GM19438 (cell line): Measurements from ENCODE around the gene CEMIP.

Experiments used
- ATAC-seq: cut with Tn5 transposase; IDR thresholded peaks from one replicate; pipeline ENCODE4 v1.9.1; 2021; ENCODE audit warnings: low read depth; ENCODE audit not compliant: unreplicated experiment

CEMIP gene

GRCh38 chr15:80997692-80998091, 218.5 kb downstream of the CEMIP start:
- no peak for ATAC-seq

DNA sequence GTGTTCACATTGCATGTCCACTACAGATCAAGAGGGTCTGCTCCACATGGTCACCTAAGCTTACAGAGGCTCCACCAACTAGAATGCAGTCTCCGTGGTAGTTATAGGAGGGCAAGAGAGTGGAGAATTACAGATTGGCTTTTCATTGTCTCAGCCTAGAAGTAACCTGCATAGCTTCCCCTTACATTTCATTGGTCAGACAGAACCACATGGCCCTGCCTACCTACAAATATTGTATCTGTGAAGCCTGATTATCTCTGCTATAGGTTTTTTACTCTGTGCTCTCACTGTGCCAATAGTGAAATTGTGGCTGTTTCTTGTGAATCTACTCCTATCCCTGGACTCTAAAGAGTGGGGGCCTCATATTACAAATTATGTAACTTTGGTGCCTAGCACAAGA, 219.1 kb downstream of the CEMIP start:
- no peak for ATAC-seq

DNA sequence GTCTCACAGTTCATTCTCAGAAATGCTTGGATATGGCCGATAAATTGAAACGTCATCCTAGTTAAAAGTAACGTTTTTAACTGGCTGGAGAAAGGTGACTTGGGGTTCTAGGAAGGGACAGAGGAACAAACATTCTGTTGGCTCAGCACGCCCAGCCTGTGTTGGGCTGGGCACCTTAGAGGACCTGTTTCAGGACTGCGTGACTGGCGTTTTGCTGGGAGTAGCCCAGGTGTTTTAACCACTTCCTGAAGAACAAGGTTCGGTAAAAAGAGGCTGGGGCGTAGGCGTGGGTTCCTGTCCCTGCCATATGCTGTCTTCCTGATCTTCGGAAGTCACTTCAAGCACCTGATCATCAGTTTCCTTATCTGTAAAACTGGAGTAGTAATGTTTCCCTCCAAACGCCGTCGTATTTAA, 220.5 kb downstream of the CEMIP start:
- ATAC-seq: peak; percentile 34

DNA sequence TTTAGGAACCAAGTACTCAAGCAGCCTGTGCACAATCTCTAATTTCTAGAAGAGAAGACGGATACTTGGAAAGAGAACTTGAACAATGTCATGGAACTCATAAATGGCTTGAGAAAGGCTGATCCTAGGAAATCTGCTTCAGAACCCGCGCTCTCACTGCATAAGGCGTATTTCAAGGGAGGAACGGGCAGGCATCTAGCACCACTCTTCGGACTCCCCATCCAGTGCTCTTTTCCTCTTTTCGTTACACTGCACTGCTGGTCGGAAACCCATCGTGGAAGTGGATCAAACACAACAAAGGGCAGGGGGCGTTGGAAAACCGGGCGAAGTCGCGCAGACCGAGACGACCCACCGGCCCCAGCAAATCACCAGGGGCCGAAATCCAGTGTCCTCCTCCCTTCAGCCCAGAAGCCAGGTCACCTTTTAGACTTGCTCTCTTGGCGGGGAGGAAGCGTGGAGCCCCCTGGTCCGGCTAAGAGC, 221.0 kb downstream of the CEMIP start:
- ATAC-seq: no peak

- peak; percentile 58 for ATAC-seq
Observed at GRCh38 chr15:81000624-81001151, 221.5 kb downstream of the CEMIP start, which contains the start of gene TLNRD1. TLNRD1 (plus strand) TSS chr15:81000923; CDS start chr15:81002272, 1,349 bp downstream.
